Measurements from ENCODE around the gene RABEP1. TPM values are rescaled to one million over a fixed set of nuclear protein-coding genes. Genes with fewer than 3 reads are reported as not detected.
"Not testable (repeated sequence)": the region's sequence is repeated elsewhere in the genome, so short reads cannot be mapped to it uniquely, and the experiment has no call there.

The RABEP1 gene
- total RNA-seq, 1 experiment from 2014 or later: 43.1 TPM

DNA sequence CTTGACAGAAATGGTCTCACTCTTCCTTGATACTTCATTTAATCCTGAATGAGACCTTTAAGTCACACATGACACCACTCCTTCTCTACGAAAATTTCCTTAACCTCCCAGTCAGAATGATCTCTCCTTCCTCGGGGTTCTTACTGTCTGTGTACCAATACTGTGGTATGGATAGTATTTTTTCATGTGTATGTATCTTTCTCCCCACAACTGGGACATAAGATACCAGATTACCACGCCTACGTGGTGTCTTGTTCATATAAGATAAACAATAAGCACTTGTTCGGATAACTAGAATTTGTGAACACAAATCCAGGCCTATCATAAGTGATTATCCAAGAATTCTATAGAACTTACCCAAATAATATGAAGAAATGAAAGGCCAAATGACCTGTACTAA lies 126.1 kb downstream of the RABEP1 start:
- H3K36me3 ChIP-seq: peaks cover 93% of the 10 kb centered on the region
- H3K9me3 ChIP-seq (replicated peaks): no peaks in the 10 kb centered on the region
- H3K4me1 ChIP-seq (replicated peaks): peaks cover under 1% of the 10 kb centered on the region
- H3K4me3 ChIP-seq: no peak overlapping the region
- H3K27me3 ChIP-seq (replicated peaks): no peaks in the 10 kb centered on the region
- DNase-seq (ENCODE audit: low read depth in 1 of 2, low spot score in 2 of 2): no peak
- no peak overlapping the region for H3K27ac ChIP-seq

DNA sequence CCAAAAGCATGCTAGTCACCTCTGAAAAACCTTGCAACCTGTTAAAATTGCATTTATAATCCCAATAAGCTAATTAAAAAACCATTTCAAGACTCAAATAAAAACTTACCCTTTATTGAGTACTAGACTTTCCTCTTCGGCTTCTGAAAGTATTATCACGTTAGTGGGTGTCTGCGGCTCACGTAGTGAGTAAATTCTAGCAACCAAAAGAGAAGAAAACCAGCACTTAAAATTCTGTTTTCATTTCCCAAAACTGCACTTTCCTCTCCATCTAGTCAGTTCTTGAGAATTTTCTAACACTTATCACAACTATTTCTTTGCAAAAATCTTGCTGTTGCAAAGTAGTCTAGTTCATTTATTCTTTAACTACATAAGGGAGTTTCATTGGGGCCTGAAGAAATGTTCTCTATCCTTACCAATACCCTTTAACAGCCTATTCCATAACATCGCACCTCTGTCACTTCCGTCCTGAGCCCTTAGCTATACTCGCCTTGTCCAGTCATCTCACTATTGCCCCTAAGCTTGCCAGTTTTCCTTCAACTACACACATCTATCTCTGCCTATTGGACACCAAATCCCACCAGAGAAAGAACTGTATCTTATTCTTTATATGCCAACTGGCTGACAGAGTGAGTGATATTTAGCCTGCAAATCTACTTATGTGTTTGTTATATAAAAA lies 128.6 kb downstream of the RABEP1 start:
- Histone ChIP-seq H3K27me3 (replicated peaks) (no peaks in the 10 kb centered on the region), H3K27ac (no peak overlapping the region), H3K9me3 (replicated peaks) (no peaks in the 10 kb centered on the region), H3K36me3 (peaks cover 90% of the 10 kb centered on the region), H3K4me3 (no peak overlapping the region), H3K4me1 (replicated peaks) (peaks cover 12% of the 10 kb centered on the region)
- DNase-seq (ENCODE audit: low read depth in 1 of 2, low spot score in 2 of 2): no peak

- H3K36me3 ChIP-seq: peaks cover 78% of the 10 kb centered on the region
- peak overlapping the region; percentile 46 for H3K27ac ChIP-seq
- peaks cover 16% of the 10 kb centered on the region for H3K4me1 ChIP-seq (replicated peaks)
- no peak overlapping the region for H3K4me3 ChIP-seq
- H3K27me3 ChIP-seq (replicated peaks): no peaks in the 10 kb centered on the region
- H3K9me3 ChIP-seq (replicated peaks): no peaks in the 10 kb centered on the region
- DNase-seq (ENCODE audit: low read depth in 1 of 2, low spot score in 2 of 2): peak in 1 of 2 experiments; percentile 13
These were observed 131.6 kb downstream of the RABEP1 start for GRCh38 chr17:5413682-5414081.

DNA sequence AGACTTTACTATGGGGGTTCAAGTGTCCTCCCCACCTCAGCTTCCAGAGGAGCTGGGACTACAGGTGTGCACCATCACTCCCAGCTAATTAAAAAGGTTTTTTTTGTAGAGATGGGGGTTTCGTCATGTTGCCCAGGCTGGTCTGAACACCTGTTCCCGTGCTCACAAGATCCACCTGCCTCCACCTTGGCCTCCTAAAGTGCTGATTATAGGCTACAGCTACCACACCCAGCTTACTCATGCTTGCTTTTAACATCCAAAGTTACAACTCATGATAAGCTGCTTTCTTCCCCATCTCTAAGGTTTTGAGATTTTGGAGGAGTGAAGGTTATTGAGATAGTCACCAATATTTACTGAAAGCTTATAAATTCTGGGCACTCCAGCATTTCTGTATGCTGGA lies 134.8 kb downstream of the RABEP1 start:
- no peak for DNase-seq (ENCODE audit: low read depth in 1 of 2, low spot score in 2 of 2)
- peaks cover 57% of the 10 kb centered on the region for H3K36me3 ChIP-seq
- H3K27ac ChIP-seq: no peak overlapping the region
- H3K4me3 ChIP-seq: no peak overlapping the region
- H3K9me3 ChIP-seq (replicated peaks): no peaks in the 10 kb centered on the region
- no peaks in the 10 kb centered on the region for H3K27me3 ChIP-seq (replicated peaks)
- peaks cover 16% of the 10 kb centered on the region for H3K4me1 ChIP-seq (replicated peaks)

- H3K4me3 ChIP-seq: peak overlapping the region; percentile 83
- H3K4me1 ChIP-seq (replicated peaks): peaks cover 19% of the 10 kb centered on the region
- no peaks in the 10 kb centered on the region for H3K27me3 ChIP-seq (replicated peaks)
- DNase-seq (ENCODE audit: low read depth in 1 of 2, low spot score in 2 of 2): no peak
- H3K9me3 ChIP-seq (replicated peaks): no peaks in the 10 kb centered on the region
- peak overlapping the region; percentile 71 for H3K27ac ChIP-seq
- H3K36me3 ChIP-seq: peaks cover 54% of the 10 kb centered on the region
These were observed 136.8 kb downstream of the RABEP1 start for GRCh38 chr17:5418858-5419355.

GRCh38 chr17:5419356-5419958 lies 137.4 kb downstream of the RABEP1 start, which contains the start of gene NUP88:
TSS of gene NUP88 (minus strand) at chr17:5419662. CDS start at chr17:5419650, 12 bp downstream.
- H3K4me1 ChIP-seq (replicated peaks): peaks cover 14% of the 10 kb centered on the region
- peak within 1 kb of the TSS; percentile 71 for H3K27ac ChIP-seq
- peaks cover 52% of the 10 kb centered on the region for H3K36me3 ChIP-seq
- no peaks in the 10 kb centered on the region for H3K9me3 ChIP-seq (replicated peaks)
- peak; percentile 95 to 96 for DNase-seq (ENCODE audit: low read depth in 1 of 2, low spot score in 2 of 2)
- peak within 1 kb of the TSS; percentile 83 for H3K4me3 ChIP-seq
- H3K27me3 ChIP-seq (replicated peaks): no peaks in the 10 kb centered on the region

- Histone ChIP-seq H3K4me3 (peak within 1 kb of the TSS; percentile 83), H3K27me3 (replicated peaks) (no peaks in the 10 kb centered on the region), H3K9me3 (replicated peaks) (no peaks in the 10 kb centered on the region), H3K36me3 (peaks cover 52% of the 10 kb centered on the region), H3K4me1 (replicated peaks) (peaks cover 14% of the 10 kb centered on the region), H3K27ac (peak within 1 kb of the TSS; percentile 71)
- peak in 1 of 2 experiments; percentile 78 for DNase-seq (ENCODE audit: low read depth in 1 of 2, low spot score in 2 of 2)
These were observed 138.0 kb downstream of the RABEP1 start, which contains the start of gene RPAIN for GRCh38 chr17:5419959-5420653. TSS of gene RPAIN (plus strand) at chr17:5420182. CDS start at chr17:5420211, 29 bp downstream.

- Histone ChIP-seq H3K9me3 (replicated peaks) (no peaks in the 10 kb centered on the region), H3K4me3 (no peak overlapping the region), H3K27me3 (replicated peaks) (no peaks in the 10 kb centered on the region), H3K4me1 (replicated peaks) (peaks cover 18% of the 10 kb centered on the region), H3K27ac (no peak overlapping the region), H3K36me3 (peaks cover 53% of the 10 kb centered on the region)
- DNase-seq (ENCODE audit: low read depth in 1 of 2, low spot score in 2 of 2): peak in 1 of 2 experiments; percentile 8
These were observed 140.4 kb downstream of the RABEP1 start for GRCh38 chr17:5422505-5422904.

DNA sequence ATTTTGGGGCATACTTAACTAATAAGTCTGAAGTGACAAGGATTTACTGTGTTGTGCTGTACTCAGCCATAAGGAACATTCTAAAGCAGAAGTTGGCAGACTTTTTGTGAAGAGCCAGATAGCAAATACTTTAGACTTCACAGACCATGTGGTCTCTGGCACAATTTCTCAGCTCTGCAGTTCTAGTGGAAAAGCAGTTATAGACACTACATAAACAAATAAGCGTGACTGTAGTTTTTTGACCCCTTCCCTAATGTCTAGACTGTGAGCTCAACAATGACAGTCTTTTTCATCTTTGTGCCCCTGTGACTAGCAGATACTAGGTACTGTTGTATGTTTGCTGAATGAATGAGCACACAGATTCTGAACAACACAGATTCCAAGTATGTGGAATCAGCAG lies 142.8 kb downstream of the RABEP1 start:
- DNase-seq (ENCODE audit: low read depth in 1 of 2, low spot score in 2 of 2): no peak

GRCh38 chr17:5425826-5426225 lies 143.7 kb downstream of the RABEP1 start:
- DNase-seq (ENCODE audit: low read depth in 1 of 2, low spot score in 2 of 2): no peak

More for the DNA sequence above, 142.8 kb downstream of the RABEP1 start:
- Histone ChIP-seq H3K4me3 (no peak overlapping the region), H3K9me3 (replicated peaks) (no peaks in the 10 kb centered on the region), H3K4me1 (replicated peaks) (peaks cover 21% of the 10 kb centered on the region), H3K27ac (no peak overlapping the region), H3K27me3 (replicated peaks) (no peaks in the 10 kb centered on the region), H3K36me3 (peaks cover 68% of the 10 kb centered on the region)

DNA sequence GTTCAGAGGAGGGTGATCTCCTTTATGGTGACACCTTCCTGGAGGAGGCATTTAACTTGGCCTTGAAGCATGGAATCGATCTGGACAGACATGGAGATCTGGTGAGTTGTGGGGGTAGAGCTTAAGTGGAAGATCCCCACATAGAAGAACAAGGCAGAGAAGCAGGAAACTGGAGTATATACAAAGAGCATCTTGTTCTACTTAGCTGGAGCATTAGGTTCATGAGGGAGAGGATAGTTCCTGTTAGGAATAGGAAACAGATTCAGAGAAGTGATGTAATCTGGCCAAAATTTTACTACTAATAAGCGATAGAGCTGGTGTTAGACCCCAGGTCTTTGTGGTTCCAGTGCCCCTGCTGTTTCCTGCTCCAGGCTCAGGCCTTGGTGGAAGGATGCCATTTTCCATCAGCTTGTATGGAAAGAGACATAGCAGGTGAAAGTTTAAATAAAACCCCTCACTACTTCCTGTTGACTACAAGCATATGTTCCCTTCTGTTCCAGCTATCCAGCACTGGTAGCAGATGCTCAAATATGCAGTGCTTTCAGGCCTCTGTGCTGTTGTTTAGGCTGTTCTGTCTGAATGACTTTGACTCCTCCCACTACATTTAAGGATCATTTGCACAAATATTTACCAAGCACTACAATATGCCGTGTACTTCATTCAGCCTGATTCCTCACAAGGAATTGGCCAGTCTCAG lies 147.3 kb downstream of the RABEP1 start:
- no peaks in the 10 kb centered on the region for H3K9me3 ChIP-seq (replicated peaks)
- no peaks in the 10 kb centered on the region for H3K27me3 ChIP-seq (replicated peaks)
- H3K36me3 ChIP-seq: peaks cover 90% of the 10 kb centered on the region
- no peak overlapping the region for H3K4me3 ChIP-seq
- no peak for DNase-seq (ENCODE audit: low read depth in 1 of 2, low spot score in 2 of 2)
- no peak overlapping the region for H3K27ac ChIP-seq
- H3K4me1 ChIP-seq (replicated peaks): peaks cover 11% of the 10 kb centered on the region

More at GRCh38 chr17:5425826-5426225, 143.7 kb downstream of the RABEP1 start:
- Histone ChIP-seq H3K27me3 (replicated peaks) (no peaks in the 10 kb centered on the region), H3K9me3 (replicated peaks) (no peaks in the 10 kb centered on the region), H3K27ac (no peak overlapping the region), H3K4me3 (no peak overlapping the region), H3K4me1 (replicated peaks) (peaks cover 21% of the 10 kb centered on the region), H3K36me3 (peaks cover 78% of the 10 kb centered on the region)

DNA sequence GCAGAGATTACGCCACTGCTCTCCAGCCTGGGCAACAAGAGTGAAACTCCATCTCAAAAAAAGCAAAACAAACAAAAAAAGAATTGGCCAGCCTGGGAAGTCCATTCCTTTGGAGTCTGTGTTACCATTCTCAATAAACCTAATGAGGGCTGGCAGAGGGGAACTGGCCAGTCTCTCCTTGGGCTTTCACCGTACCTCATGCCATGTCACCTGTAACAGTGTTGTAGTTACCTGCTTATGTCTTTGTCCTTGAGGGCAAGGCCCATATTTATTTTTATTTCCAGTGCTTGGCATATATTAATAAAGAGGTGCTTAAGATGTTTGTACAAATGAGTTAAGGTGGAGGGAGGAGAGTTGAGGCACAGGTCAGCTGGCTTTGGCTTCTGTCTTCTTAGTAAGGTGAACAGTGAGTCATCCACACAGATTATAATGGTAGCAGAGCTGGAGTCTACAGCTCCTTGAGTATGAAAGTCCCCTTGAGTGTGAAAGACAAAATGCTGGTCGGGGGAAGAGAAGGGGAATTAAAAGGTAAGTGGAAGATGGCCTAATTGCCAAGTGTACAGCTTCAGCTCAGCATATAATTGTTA lies 148.4 kb downstream of the RABEP1 start:
- H3K36me3 ChIP-seq: peaks cover 95% of the 10 kb centered on the region
- H3K27me3 ChIP-seq (replicated peaks): no peaks in the 10 kb centered on the region
- peaks cover 11% of the 10 kb centered on the region for H3K4me1 ChIP-seq (replicated peaks)
- DNase-seq (ENCODE audit: low read depth in 1 of 2, low spot score in 2 of 2): no peak
- no peak overlapping the region for H3K4me3 ChIP-seq
- H3K27ac ChIP-seq: no peak overlapping the region
- no peaks in the 10 kb centered on the region for H3K9me3 ChIP-seq (replicated peaks)

DNA sequence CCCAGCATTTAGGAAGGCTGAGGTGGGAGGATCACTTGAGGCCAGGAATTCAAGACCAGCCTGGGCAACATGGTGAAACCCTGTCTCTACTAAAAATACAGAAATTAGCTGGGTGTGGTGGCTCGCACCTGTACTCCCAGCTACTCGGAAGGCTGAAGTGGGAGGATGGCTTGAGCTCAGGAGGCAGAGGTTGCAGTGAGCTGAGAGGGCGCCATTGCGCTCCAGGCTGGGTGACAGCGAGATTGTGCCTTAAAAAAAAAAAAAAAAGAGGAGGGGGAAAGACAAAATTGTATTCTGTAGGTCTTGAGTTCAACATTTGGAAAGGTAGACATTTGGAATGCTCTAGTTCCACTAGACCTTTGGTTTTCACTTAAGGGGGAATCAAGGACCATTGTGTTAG lies 149.2 kb downstream of the RABEP1 start:
- not testable (repeated sequence) for DNase-seq (ENCODE audit: low read depth in 1 of 2, low spot score in 2 of 2); H3K9me3 ChIP-seq (replicated peaks); H3K27ac ChIP-seq; H3K4me3 ChIP-seq; H3K27me3 ChIP-seq (replicated peaks)
- H3K36me3 ChIP-seq: peaks cover 92% of the 10 kb centered on the region
- H3K4me1 ChIP-seq (replicated peaks): peaks cover 11% of the 10 kb centered on the region

All from SJSA1 (cell line).